IMR-90 (cell line): ENCODE measurements around the gene TMEM145. TPM values are rescaled to one million over a fixed set of nuclear protein-coding genes. Genes with fewer than 3 reads are reported as not detected.

Experiments used
- ATAC-seq: fragments of 200-7000 bp; cut with Tn5 transposase; 2 replicates; pipeline ENCODE4 v1.9.1; 2020; ENCODE audit warnings: low read depth, mild to moderate bottlenecking, moderate library complexity
- BruUV-seq: library from RNA; stranded (reverse); fragments of 400-500 nt; replicated peaks from 2 replicates; lab custom pipeline; 2021; lab: Mats Ljungman, UMichigan
- CTCF ChIA-PET: fragments of 300-600 bp; formaldehyde crosslinking; extraction: SDS; loops from one replicate; lab custom pipeline; 2021; ENCODE audit warnings: antibody characterized with exemption; lab: Yijun Ruan, JAX
- POLR2A ChIA-PET: fragments of 300-600 bp; sonication (Branson Sonifier 250); formaldehyde crosslinking; loops from one replicate; lab custom pipeline; 2022; ENCODE audit warnings: antibody characterized with exemption; ENCODE audit not compliant: unreplicated experiment; lab: Charles Lee
- DNase-seq: peaks from one replicate; pipeline ENCODE4 v3.0.0; 2013
- H2AFZ ChIP-seq: replicated peaks from 2 replicates; pipeline ENCODE3; 2013; ENCODE audit warnings: low read length, mild to moderate bottlenecking; ENCODE audit not compliant: poor library complexity
- H2AK5ac ChIP-seq: 2 replicates; pipeline ENCODE4 v1.6.1; 2013; ENCODE audit warnings: low read depth, low read length, inconsistent platforms
- H2AK9ac ChIP-seq: replicated peaks from 2 replicates; pipeline ENCODE3; 2013; ENCODE audit warnings: mild to moderate bottlenecking, low read depth, low read length, moderate library complexity; ENCODE audit not compliant: poor library complexity
- H2BK120ac ChIP-seq: 2 replicates; pipeline ENCODE4 v1.6.1; 2013; ENCODE audit warnings: low read depth, low read length, inconsistent platforms
- H2BK15ac ChIP-seq: 3 replicates; pipeline ENCODE4 v1.6.1; 2013; ENCODE audit warnings: low read depth, low read length, inconsistent platforms
- H2BK20ac ChIP-seq: 2 replicates; pipeline ENCODE4 v1.6.1; 2013; ENCODE audit warnings: low read depth, mild to moderate bottlenecking, inconsistent platforms, low read length, moderate library complexity
- H2BK5ac ChIP-seq: 2 replicates; pipeline ENCODE4 v1.6.1; 2013; ENCODE audit warnings: mild to moderate bottlenecking, low read depth, low read length, inconsistent platforms; ENCODE audit not compliant: poor library complexity, severe bottlenecking
- H3K14ac ChIP-seq: replicated peaks from 2 replicates; pipeline ENCODE4 v1.6.1; 2013; ENCODE audit warnings: low read depth, low read length, inconsistent platforms
- H3K18ac ChIP-seq: 2 replicates; pipeline ENCODE4 v1.6.1; 2013; ENCODE audit warnings: low read depth, low read length, control low read depth
- H3K23ac ChIP-seq: 2 replicates; pipeline ENCODE4 v1.6.1; 2013; ENCODE audit warnings: low read depth, low read length, inconsistent platforms
- H3K27ac ChIP-seq: 2 replicates; pipeline ENCODE4 v1.5.1; 2013; ENCODE audit warnings: mild to moderate bottlenecking, control low read depth, low read length; ENCODE audit not compliant: insufficient read depth
- H3K27me3 ChIP-seq: 2 replicates; pipeline ENCODE4 v1.6.1; 2013; ENCODE audit warnings: low read length; ENCODE audit not compliant: control insufficient read depth, insufficient read depth
- H3K36me3 ChIP-seq: 2 replicates; pipeline ENCODE4 v1.6.1; 2013; ENCODE audit warnings: low read length, mixed read lengths; ENCODE audit not compliant: control insufficient read depth, insufficient read depth
- H3K4ac ChIP-seq: 2 replicates; pipeline ENCODE4 v1.6.1; 2013; ENCODE audit warnings: low read depth, low read length, inconsistent platforms
- H3K4me1 ChIP-seq: 2 replicates; pipeline ENCODE4 v1.6.1; 2013; ENCODE audit warnings: low read length, mixed read lengths; ENCODE audit not compliant: control insufficient read depth, insufficient read depth
- H3K4me2 ChIP-seq: 2 replicates; pipeline ENCODE4 v1.6.1; 2013; ENCODE audit warnings: low read depth, mild to moderate bottlenecking, control low read depth, low read length, moderate library complexity
- H3K4me3 ChIP-seq: 2 replicates; pipeline ENCODE4 v1.5.1; 2013; ENCODE audit warnings: low read depth, mild to moderate bottlenecking, control low read depth, low read length, moderate library complexity; ENCODE audit not compliant: insufficient read depth
- H3K56ac ChIP-seq: 2 replicates; pipeline ENCODE4 v1.6.1; 2013; ENCODE audit warnings: low read length, inconsistent platforms; ENCODE audit not compliant: insufficient read depth; ENCODE audit errors: extremely low read depth
- H3K79me1 ChIP-seq, 2 experiments: 2 replicates each; pipeline ENCODE4 v1.6.1; 2013; ENCODE audit warnings: low read length in 2 of 2, inconsistent platforms in 1 of 2, low read depth in 1 of 2
- H3K9ac ChIP-seq: 2 replicates; pipeline ENCODE4 v1.6.1; 2013; ENCODE audit warnings: low read depth, low read length, control low read depth
- H3K9me1 ChIP-seq: 2 replicates; pipeline ENCODE4 v1.6.1; 2013; ENCODE audit warnings: low read length, inconsistent platforms; ENCODE audit not compliant: insufficient read depth
- H3K9me3 ChIP-seq: 2 replicates; pipeline ENCODE4 v1.6.1; 2013; ENCODE audit warnings: low read length; ENCODE audit not compliant: control insufficient read depth, insufficient read depth
- H4K20me1 ChIP-seq: 2 replicates; pipeline ENCODE4 v1.6.1; 2013; ENCODE audit warnings: low read length, inconsistent platforms; ENCODE audit not compliant: insufficient read depth
- H4K5ac ChIP-seq: 2 replicates; pipeline ENCODE4 v1.6.1; 2013; ENCODE audit warnings: mild to moderate bottlenecking, low read depth, low read length, control low read depth
- H4K8ac ChIP-seq, 2 experiments: 2 replicates each; pipeline ENCODE4 v1.6.1; 2013; ENCODE audit warnings: low read depth in 2 of 2, low read length in 2 of 2, control low read depth in 1 of 2, inconsistent platforms in 1 of 2
- H4K91ac ChIP-seq: 2 replicates; pipeline ENCODE4 v1.6.1; 2013; ENCODE audit warnings: low read depth, low read length, inconsistent platforms; ENCODE audit not compliant: insufficient read depth
- BHLHE40 ChIP-seq: fragments of 150-350 bp; IDR thresholded peaks from 2 replicates; pipeline ENCODE4 v1.6.1; 2016; ENCODE audit warnings: mild to moderate bottlenecking, low read depth, low read length
- CEBPB ChIP-seq: IDR thresholded peaks from 2 replicates; pipeline ENCODE4 v1.6.1; 2012; ENCODE audit warnings: low read depth, low read length, improper control_type of control experiment
- CHD1 ChIP-seq: IDR thresholded peaks from 2 replicates; pipeline ENCODE4 v1.6.1; 2012; ENCODE audit warnings: low read depth, low read length, improper control_type of control experiment
- FOS ChIP-seq: fragments of 150-350 bp; IDR thresholded peaks from 2 replicates; pipeline ENCODE4 v1.6.1; 2016; ENCODE audit warnings: low read depth, low read length
- MAFK ChIP-seq: IDR thresholded peaks from 2 replicates; pipeline ENCODE4 v1.6.1; 2012; ENCODE audit warnings: low read depth, low read length, improper control_type of control experiment
- MAZ ChIP-seq: IDR thresholded peaks from 2 replicates; pipeline ENCODE4 v1.6.1; 2012; ENCODE audit warnings: low read depth, mild to moderate bottlenecking, low read length, improper control_type of control experiment, moderate library complexity, borderline replicate concordance
- MXI1 ChIP-seq: IDR thresholded peaks from 2 replicates; pipeline ENCODE4 v1.6.1; 2012; ENCODE audit warnings: low read depth, mild to moderate bottlenecking, low read length, moderate library complexity, borderline replicate concordance
- NFE2L2 ChIP-seq: fragments of 150-350 bp; IDR thresholded peaks from 2 replicates; pipeline ENCODE4 v1.6.1; 2016; ENCODE audit warnings: low read depth, mild to moderate bottlenecking, low read length
- POLR2A ChIP-seq: IDR thresholded peaks from 2 replicates; pipeline ENCODE4 v1.6.1; 2012; ENCODE audit warnings: mild to moderate bottlenecking, low read depth, low read length
- RAD21 ChIP-seq: IDR thresholded peaks from 2 replicates; pipeline ENCODE4 v1.6.1; 2012; ENCODE audit warnings: low read length, improper control_type of control experiment
- RCOR1 ChIP-seq: IDR thresholded peaks from 2 replicates; pipeline ENCODE4 v1.6.1; 2012; ENCODE audit warnings: mild to moderate bottlenecking, low read length, improper control_type of control experiment; ENCODE audit not compliant: insufficient replicate concordance
- RFX5 ChIP-seq: IDR thresholded peaks from 2 replicates; pipeline ENCODE4 v1.8.0; 2012; ENCODE audit warnings: low read depth, mild to moderate bottlenecking, low read length, moderate library complexity
- SMC3 ChIP-seq: fragments of 150-350 bp; IDR thresholded peaks from 2 replicates; pipeline ENCODE4 v1.6.1; 2016; ENCODE audit warnings: low read depth, mild to moderate bottlenecking, antibody characterized with exemption, low read length, moderate library complexity
- WGBS, 2 experiments: methylation state at CpG; one replicate each; pipeline versions ENCODE4 v1.1.5 to v1.1.7; 2013; ENCODE audit warnings: missing lambda C conversion rate in 2 of 2; ENCODE audit not compliant: insufficient read length in 1 of 2; ENCODE audit errors: extremely low coverage in 2 of 2; 5-methylcytosine and 5-hydroxymethylcytosine counted together
- dilution Hi-C: fragments of 300-500 bp; cut with HindIII; formaldehyde crosslinking; loops from one replicate; pipeline ENCODE4 v1.14.3; 2018; ENCODE audit warnings: low sequenced_read_pairs; ENCODE audit not compliant: unreplicated experiment
- in situ Hi-C: fragments of 300-500 bp; cut with MboI; formaldehyde crosslinking; loops from 3 replicates; pipeline ENCODE4 v1.14.3; 2019; ENCODE audit warnings: low sequenced_read_pairs, inconsistent platforms, mixed read lengths
- intact Hi-C: fragments of 100-400 bp; cut with micrococcal nuclease; formaldehyde crosslinking; loops from 2 replicates; pipeline ENCODE4 v1.10.0; 2022
- polyA plus RNA-seq, 3 experiments: library from polyadenylated mRNA; depleted of rRNA; stranded (reverse); fragments of >200 nt; gene quantifications; 2 replicates each; pipeline ENCODE4 v1.2.3, GENCODE V29; 2012; ENCODE audit warnings: low replicate concordance in 1 of 3
- total RNA-seq: library from RNA; depleted of rRNA; stranded (reverse); fragments of >200 nt; gene quantifications from 2 replicates; pipeline ENCODE4 v1.2.3, GENCODE V29; 2012
- TF ChIP-seq, protein P1 (sequence below): fragments of 150-350 bp; IDR thresholded peaks from 2 replicates; pipeline ENCODE4 v1.6.1; 2016; ENCODE audit warnings: low read depth, mild to moderate bottlenecking, low read length, moderate library complexity, borderline replicate concordance
- TF ChIP-seq, protein P2 (sequence below): fragments of 150-350 bp; IDR thresholded peaks from 2 replicates; pipeline ENCODE4 v1.6.1; 2017; ENCODE audit warnings: mild to moderate bottlenecking, antibody characterized with exemption, low read length, low read depth
- TF ChIP-seq, protein P3 (sequence below): conservative IDR thresholded peaks from 2 replicates; pipeline ENCODE4 v1.5.1; 2012; ENCODE audit warnings: mild to moderate bottlenecking, low read depth, low read length, improper control_type of control experiment

TMEM145 gene
- total and polyA plus RNA-seq, 2 of the 4 experiments (the other 2 are of a cell fraction): under 0.01 to 0.41 TPM

DNA sequence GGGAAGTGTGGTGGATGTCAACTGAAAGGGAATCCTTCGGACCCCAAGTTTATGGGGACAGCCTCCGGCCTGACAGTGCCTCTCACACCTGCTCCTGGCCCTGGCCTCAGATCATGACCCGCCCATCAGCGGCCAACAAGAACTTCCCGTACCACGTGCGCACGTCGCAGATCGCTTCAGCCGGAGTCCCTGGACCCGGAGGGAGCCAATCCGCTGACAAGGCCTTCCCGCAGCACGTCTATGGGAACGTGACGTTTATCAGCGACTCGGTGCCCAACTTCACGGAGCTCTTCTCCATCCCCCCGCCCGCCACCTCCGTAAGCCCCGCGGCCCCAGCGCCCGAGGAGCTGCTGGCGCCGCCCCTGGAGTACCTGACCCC lies 10.4 kb downstream of the TMEM145 start:
- Histone ChIP-seq H3K14ac (no peak overlapping the region), H3K9ac (no peak overlapping the region), H3K4me3 (no peak overlapping the region), H2AFZ (peak overlapping the region; percentile 74), H2BK5ac (no peak overlapping the region), H3K27me3 (peaks cover 30% of the 10 kb centered on the region), H3K9me1 (peaks cover 2% of the 10 kb centered on the region; the same call in 1 of the 2 replicates), H2BK15ac (no peak overlapping the region), H3K4ac (no peak overlapping the region), H3K4me1 (peaks cover 2% of the 10 kb centered on the region), H4K5ac (no peak overlapping the region), H2BK120ac (no peak overlapping the region), H3K4me2 (no peak overlapping the region), H3K18ac (no peak overlapping the region), H3K27ac (no peak overlapping the region), H3K79me1 (peaks cover 7 to 29% of the 10 kb centered on the region in 2 experiments), H4K20me1 (no peaks in the 10 kb centered on the region; the same call in 1 of the 2 replicates), H2BK20ac (no peak overlapping the region), H4K91ac (no peak overlapping the region), H3K23ac (no peak overlapping the region), H3K36me3 (no peaks in the 10 kb centered on the region), H3K56ac (no peak overlapping the region), H4K8ac (no peak overlapping the region), H3K9me3 (no peaks in the 10 kb centered on the region), H2AK5ac (no peak overlapping the region), H2AK9ac (no peak overlapping the region)
- intact Hi-C loops (no loop called here), in situ Hi-C loops (loop anchor here (10.0 kb wide), 1 partner anchor 189 kb away; the partner anchor contains the start of gene POU2F2), dilution Hi-C loops (no loop called here)
- DNase-seq (no peak), ATAC-seq (no peak)
- BruUV-seq: no TSS peak
- WGBS, 2 experiments: 12% methylated on average over 28 of the region's 29 CpGs; no CpG with 5 or more reads in 1 of the 2 experiments
- ChIA-PET CTCF (no interaction called here), POLR2A (no interaction called here)
- TF ChIP-seq NFE2L2 (no peak), MAFK (no peak), POLR2A (no peak), RFX5 (no peak), CEBPB (no peak), CHD1 (no peak), MXI1 (no peak), BHLHE40 (no peak), MAZ (no peak), RCOR1 (no peak), RAD21 (no peak), FOS (no peak), SMC3 (no peak)
- TF ChIP-seq, protein P1, sequence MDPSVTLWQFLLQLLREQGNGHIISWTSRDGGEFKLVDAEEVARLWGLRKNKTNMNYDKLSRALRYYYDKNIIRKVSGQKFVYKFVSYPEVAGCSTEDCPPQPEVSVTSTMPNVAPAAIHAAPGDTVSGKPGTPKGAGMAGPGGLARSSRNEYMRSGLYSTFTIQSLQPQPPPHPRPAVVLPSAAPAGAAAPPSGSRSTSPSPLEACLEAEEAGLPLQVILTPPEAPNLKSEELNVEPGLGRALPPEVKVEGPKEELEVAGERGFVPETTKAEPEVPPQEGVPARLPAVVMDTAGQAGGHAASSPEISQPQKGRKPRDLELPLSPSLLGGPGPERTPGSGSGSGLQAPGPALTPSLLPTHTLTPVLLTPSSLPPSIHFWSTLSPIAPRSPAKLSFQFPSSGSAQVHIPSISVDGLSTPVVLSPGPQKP: no peak
- TF ChIP-seq, protein P2, sequence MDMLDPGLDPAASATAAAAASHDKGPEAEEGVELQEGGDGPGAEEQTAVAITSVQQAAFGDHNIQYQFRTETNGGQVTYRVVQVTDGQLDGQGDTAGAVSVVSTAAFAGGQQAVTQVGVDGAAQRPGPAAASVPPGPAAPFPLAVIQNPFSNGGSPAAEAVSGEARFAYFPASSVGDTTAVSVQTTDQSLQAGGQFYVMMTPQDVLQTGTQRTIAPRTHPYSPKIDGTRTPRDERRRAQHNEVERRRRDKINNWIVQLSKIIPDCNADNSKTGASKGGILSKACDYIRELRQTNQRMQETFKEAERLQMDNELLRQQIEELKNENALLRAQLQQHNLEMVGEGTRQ: no peak
- TF ChIP-seq, protein P3, sequence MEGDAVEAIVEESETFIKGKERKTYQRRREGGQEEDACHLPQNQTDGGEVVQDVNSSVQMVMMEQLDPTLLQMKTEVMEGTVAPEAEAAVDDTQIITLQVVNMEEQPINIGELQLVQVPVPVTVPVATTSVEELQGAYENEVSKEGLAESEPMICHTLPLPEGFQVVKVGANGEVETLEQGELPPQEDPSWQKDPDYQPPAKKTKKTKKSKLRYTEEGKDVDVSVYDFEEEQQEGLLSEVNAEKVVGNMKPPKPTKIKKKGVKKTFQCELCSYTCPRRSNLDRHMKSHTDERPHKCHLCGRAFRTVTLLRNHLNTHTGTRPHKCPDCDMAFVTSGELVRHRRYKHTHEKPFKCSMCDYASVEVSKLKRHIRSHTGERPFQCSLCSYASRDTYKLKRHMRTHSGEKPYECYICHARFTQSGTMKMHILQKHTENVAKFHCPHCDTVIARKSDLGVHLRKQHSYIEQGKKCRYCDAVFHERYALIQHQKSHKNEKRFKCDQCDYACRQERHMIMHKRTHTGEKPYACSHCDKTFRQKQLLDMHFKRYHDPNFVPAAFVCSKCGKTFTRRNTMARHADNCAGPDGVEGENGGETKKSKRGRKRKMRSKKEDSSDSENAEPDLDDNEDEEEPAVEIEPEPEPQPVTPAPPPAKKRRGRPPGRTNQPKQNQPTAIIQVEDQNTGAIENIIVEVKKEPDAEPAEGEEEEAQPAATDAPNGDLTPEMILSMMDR: no peak
